Transverse colon (tissue), 4 donors: Measurements from ENCODE around the gene LRRC4C.

Experiments
- EP300 ChIP-seq: sonication (generic); formaldehyde crosslinking; IDR thresholded peaks from one replicate; pipeline ENCODE4 v1.6.1; 2017; ENCODE audit warnings: antibody characterized with exemption, low read depth
- POLR2A ChIP-seq: fragments of 450-650 bp; IDR thresholded peaks from one replicate; pipeline ENCODE4 v1.6.1; 2016; ENCODE audit warnings: antibody characterized with exemption, mild to moderate bottlenecking, moderate library complexity
- POLR2AphosphoS5 ChIP-seq, 3 donors: sonication (generic); formaldehyde crosslinking; IDR thresholded peaks; one replicate each; pipeline ENCODE4 v1.6.1; 2016; ENCODE audit warnings: antibody characterized with exemption in 3 of 3
- TF ChIP-seq, protein P1 (sequence below), 5 experiments: fragments of 200-600 bp in 3 of 5; fragments of 450-650 bp in 2 of 5; sonication (generic) in 3 of 5; IDR thresholded peaks; 1 replicate in 2 of 5; 2 replicates in 3 of 5; pipeline ENCODE4 v1.5.1; 2016 to 2017; ENCODE audit warnings: antibody characterized with exemption in 5 of 5, inconsistent platforms in 3 of 5, mild to moderate bottlenecking in 2 of 5, moderate library complexity in 1 of 5

DNA sequence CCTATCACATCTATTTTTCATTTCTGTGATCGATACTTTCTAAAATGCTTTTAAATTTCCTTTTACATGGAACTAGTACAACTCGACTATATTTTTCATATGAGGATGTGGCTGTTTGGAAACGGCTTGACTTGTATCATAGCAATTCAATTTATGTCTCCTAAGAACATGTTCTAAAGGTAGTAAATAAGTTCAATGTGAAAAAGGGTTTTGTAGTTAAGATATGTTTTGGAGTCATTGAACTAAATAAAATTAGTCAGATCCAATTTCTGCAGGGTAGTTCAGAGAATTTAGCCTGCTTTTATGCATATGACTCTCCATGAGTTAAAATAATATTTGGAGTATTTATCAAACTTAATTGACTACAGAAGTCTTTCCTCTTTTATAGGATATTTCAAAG is 1121.4 kb downstream of the LRRC4C start:
- TF ChIP-seq, protein P1, sequence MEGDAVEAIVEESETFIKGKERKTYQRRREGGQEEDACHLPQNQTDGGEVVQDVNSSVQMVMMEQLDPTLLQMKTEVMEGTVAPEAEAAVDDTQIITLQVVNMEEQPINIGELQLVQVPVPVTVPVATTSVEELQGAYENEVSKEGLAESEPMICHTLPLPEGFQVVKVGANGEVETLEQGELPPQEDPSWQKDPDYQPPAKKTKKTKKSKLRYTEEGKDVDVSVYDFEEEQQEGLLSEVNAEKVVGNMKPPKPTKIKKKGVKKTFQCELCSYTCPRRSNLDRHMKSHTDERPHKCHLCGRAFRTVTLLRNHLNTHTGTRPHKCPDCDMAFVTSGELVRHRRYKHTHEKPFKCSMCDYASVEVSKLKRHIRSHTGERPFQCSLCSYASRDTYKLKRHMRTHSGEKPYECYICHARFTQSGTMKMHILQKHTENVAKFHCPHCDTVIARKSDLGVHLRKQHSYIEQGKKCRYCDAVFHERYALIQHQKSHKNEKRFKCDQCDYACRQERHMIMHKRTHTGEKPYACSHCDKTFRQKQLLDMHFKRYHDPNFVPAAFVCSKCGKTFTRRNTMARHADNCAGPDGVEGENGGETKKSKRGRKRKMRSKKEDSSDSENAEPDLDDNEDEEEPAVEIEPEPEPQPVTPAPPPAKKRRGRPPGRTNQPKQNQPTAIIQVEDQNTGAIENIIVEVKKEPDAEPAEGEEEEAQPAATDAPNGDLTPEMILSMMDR (IDR thresholded peaks at IDR 0.05): no peak
- TF ChIP-seq POLR2A (no peak), EP300 (no peak), POLR2AphosphoS5 (IDR thresholded peaks at IDR 0.05) (no peak)
